ENCODE results near the gene GRID2.
A peak's percentile ranks its signal among the peaks of the same experiment; 100 is the strongest.

The GRID2 gene

DNA sequence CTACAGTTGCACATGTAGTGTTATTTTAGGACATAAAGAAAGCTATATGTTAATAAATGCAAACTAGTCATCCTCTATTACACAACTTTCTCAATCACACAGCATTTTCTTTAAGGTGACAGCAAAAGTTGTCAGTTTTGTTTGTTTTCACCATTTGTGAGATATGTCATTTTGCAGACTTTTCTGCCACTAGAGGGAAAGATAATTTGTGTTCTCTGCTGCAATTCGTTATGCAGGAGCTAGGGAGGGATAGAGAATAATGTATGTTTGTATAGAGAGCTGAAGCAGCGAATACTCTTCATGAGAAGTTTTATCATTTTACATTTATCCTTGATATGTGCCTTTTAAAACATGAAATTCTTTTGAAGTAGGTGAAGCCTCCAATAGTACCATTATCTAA is 854.2 kb downstream of the GRID2 start:
- Histone ChIP-seq H3K27me3 (no peaks in the 10 kb centered on the region), H3K36me3 (no peaks in the 10 kb centered on the region), H3K4me3 (ENCODE audit: low read depth, low read length) (no peak overlapping the region), H3K4me1 (no peaks in the 10 kb centered on the region), H3K9me3 (no peaks in the 10 kb centered on the region)
- TF ChIP-seq, protein P1, sequence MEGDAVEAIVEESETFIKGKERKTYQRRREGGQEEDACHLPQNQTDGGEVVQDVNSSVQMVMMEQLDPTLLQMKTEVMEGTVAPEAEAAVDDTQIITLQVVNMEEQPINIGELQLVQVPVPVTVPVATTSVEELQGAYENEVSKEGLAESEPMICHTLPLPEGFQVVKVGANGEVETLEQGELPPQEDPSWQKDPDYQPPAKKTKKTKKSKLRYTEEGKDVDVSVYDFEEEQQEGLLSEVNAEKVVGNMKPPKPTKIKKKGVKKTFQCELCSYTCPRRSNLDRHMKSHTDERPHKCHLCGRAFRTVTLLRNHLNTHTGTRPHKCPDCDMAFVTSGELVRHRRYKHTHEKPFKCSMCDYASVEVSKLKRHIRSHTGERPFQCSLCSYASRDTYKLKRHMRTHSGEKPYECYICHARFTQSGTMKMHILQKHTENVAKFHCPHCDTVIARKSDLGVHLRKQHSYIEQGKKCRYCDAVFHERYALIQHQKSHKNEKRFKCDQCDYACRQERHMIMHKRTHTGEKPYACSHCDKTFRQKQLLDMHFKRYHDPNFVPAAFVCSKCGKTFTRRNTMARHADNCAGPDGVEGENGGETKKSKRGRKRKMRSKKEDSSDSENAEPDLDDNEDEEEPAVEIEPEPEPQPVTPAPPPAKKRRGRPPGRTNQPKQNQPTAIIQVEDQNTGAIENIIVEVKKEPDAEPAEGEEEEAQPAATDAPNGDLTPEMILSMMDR (IDR thresholded peaks at IDR 0.05; ENCODE audit: low read depth, low read length), result peak; percentile 41
- DNase-seq, result no peak

DNA sequence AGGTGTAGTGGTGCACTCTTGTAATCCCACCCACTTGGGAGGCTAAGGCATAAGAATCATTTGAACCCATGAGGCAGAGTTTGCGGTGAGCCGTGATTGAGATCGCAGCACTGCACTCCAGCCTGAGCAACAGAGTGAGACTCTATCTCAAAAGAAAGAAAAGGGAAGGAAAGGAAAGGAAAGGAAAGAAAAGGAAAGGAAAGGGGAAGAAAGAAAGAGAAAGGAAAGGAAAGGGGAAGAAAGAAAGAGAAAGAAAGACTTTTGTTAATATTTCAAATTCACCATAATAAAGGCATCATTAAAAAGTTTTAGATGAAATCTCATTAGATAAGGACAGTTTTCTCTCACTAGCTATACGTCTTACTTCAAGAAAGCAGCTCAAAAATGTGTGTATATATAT is 864.3 kb downstream of the GRID2 start:
- no peak for DNase-seq
- Histone ChIP-seq H3K9me3 (no peaks in the 10 kb centered on the region), H3K27me3 (no peaks in the 10 kb centered on the region), H3K4me3 (ENCODE audit: low read depth, low read length) (no peak overlapping the region), H3K4me1 (no peaks in the 10 kb centered on the region), H3K36me3 (no peaks in the 10 kb centered on the region)
- TF ChIP-seq, protein P1 (IDR thresholded peaks at IDR 0.05; ENCODE audit: low read depth, low read length), result no peak

DNA sequence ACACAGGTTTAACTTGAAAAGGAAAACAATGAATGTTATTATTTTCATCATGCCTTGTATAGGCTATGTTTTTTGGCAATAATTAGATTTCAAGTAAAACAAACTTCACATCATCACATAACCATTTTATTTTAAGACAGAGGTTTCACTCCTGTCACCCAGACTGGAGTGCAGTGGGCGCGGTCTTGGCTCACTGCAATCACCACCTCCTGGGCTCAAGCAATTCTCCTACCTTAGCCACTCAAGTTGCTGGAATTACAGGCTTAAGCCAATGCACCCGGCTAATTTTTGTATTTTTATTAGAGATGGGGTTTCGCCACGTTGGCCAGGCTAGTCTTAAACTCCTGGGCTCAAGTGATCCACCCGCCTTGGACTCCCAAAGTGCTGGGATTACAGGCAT is 866.2 kb downstream of the GRID2 start:
- DNase-seq, result no peak
- Histone ChIP-seq H3K4me3 (ENCODE audit: low read depth, low read length) (no peak overlapping the region), H3K36me3 (no peaks in the 10 kb centered on the region), H3K27me3 (no peaks in the 10 kb centered on the region), H3K4me1 (no peaks in the 10 kb centered on the region), H3K9me3 (no peaks in the 10 kb centered on the region)
- TF ChIP-seq, protein P1 (IDR thresholded peaks at IDR 0.05; ENCODE audit: low read depth, low read length), result no peak

DNA sequence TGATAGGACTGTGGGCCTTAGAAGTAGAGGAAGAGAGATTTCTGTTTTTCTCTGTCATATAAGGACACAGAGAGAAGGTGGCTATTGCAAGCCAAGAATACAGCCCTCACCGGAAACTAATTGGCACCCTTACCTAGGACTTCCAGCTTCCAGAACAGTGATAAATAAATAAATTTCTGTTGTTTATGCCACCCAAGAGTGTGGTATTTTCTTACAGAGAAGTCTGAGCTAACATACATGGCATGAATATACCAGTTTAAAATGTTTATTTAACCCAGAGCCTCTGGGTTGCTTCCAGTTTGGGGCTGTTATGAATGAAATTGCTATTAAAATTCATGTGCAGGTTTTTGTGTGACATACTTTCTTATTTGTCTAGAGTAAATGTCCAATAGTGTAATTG is 870.8 kb downstream of the GRID2 start:
- H3K4me3 ChIP-seq (ENCODE audit: low read depth, low read length), result no peak overlapping the region
- no peaks in the 10 kb centered on the region for H3K36me3 ChIP-seq
- TF ChIP-seq, protein P1 (IDR thresholded peaks at IDR 0.05; ENCODE audit: low read depth, low read length), result no peak
- H3K9me3 ChIP-seq, result no peaks in the 10 kb centered on the region
- H3K4me1 ChIP-seq, result no peaks in the 10 kb centered on the region
- no peaks in the 10 kb centered on the region for H3K27me3 ChIP-seq
- no peak for DNase-seq

DNA sequence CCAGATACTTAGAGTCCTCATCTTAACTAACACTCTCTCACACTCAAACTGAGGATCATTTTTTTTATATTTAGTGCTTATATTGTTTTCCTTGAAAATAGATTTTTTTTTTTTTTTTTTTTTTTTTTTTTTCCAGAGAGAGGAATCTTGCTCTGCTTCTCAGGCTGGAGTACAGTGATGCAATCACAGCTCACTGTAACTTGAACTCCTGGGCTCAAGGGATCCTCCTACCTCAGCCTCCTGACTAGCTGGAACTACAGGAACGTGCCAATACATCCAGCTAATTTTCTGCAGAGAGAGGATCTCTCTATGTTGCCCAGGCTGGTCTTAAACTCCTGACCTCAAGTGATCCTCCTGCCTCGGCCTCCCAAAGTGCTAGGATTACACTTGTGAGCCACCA is 874.5 kb downstream of the GRID2 start:
- Histone ChIP-seq H3K27me3 (no peaks in the 10 kb centered on the region), H3K9me3 (no peaks in the 10 kb centered on the region), H3K4me1 (no peaks in the 10 kb centered on the region), H3K4me3 (ENCODE audit: low read depth, low read length) (no peak overlapping the region), H3K36me3 (no peaks in the 10 kb centered on the region)
- no peak for DNase-seq
- TF ChIP-seq, protein P1 (IDR thresholded peaks at IDR 0.05; ENCODE audit: low read depth, low read length), result no peak

DNA sequence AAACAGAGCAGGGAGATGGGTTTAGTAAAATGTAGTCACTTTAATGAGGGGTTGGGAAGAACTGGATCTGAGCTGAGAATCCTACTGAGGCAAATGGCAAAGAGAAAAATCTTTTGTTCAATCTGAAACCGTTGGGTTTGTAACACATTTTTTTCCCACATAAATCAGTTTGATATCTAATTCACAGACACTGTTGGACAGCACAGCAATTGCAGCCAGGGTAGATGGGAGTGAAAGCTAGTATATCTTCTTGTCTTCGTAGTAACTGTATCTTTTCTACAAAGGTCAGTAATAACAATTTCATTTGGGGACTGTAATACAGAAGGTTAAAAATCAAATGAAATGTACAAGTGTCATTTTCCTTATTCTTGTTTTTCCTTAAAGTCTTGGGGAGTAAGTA is 875.3 kb downstream of the GRID2 start:
- TF ChIP-seq, protein P1 (IDR thresholded peaks at IDR 0.05; ENCODE audit: low read depth, low read length), result no peak
- Histone ChIP-seq H3K36me3 (no peaks in the 10 kb centered on the region), H3K4me3 (ENCODE audit: low read depth, low read length) (no peak overlapping the region), H3K27me3 (no peaks in the 10 kb centered on the region), H3K4me1 (no peaks in the 10 kb centered on the region), H3K9me3 (no peaks in the 10 kb centered on the region)
- DNase-seq, result no peak
